HepG2 (cell line): ENCODE measurements around the gene ARL15. TPM values are rescaled to one million over a fixed set of nuclear protein-coding genes. Genes with fewer than 3 reads are reported as not detected.

ENCODE experiments used
- ATAC-seq: fragments of 200-7000 bp; cut with Tn5 transposase; 3 replicates; pipeline ENCODE4 v1.9.1; 2020; ENCODE audit warnings: mild to moderate bottlenecking, moderate library complexity
- BruUV-seq: library from RNA; stranded (reverse); fragments of 400-500 nt; replicated peaks from 2 replicates; lab custom pipeline; 2021; lab: Mats Ljungman, UMichigan
- CTCF ChIA-PET: fragments of 300-600 bp; formaldehyde crosslinking; extraction: SDS; loops from one replicate; lab custom pipeline; 2021; ENCODE audit warnings: low total read pairs, inconsistent platforms, low intra/inter-chr PET ratio; lab: Yijun Ruan, JAX
- POLR2A ChIA-PET: fragments of 350-600 bp; sonication (Branson Sonifier 250); formaldehyde crosslinking; loops from one replicate; lab custom pipeline; 2020; ENCODE audit warnings: antibody characterized with exemption, inconsistent platforms; lab: Yijun Ruan, JAX
- DNase-seq: peaks from one replicate; pipeline ENCODE4 v3.0.0-alpha.2; 2015; ENCODE audit warnings: low spot score
- FAIRE-seq: peaks from 3 replicates; lab custom pipeline; 2011; peaks lifted over from hg19 to GRCh38; lab: Jason Lieb, UNC
- H2AFZ ChIP-seq: one replicate; pipeline ENCODE4 v1.6.1; 2011; ENCODE audit warnings: low read length, inconsistent platforms
- H3K27ac ChIP-seq: fragments of 300-600 bp; 3 replicates; pipeline ENCODE4 v1.8.0; 2011; ENCODE audit warnings: mixed run types, mild to moderate bottlenecking, mixed read lengths, low read length, inconsistent platforms; ENCODE audit not compliant: insufficient read depth; ENCODE audit errors: extremely low read length
- H3K27me3 ChIP-seq, 2 experiments: fragments of 200-600 bp in 1 of 2; 2 replicates in 1 of 2; 3 replicates in 1 of 2; pipeline versions ENCODE4 v1.6.0 to v1.8.0; 2011; ENCODE audit warnings: low read length in 2 of 2, mild to moderate bottlenecking in 2 of 2, moderate library complexity in 2 of 2, inconsistent platforms in 1 of 2; ENCODE audit not compliant: insufficient read depth in 2 of 2, control insufficient read depth in 1 of 2
- H3K36me3 ChIP-seq, 2 experiments: fragments of 200-600 bp in 1 of 2; replicated peaks in 1 of 2; 2 replicates in 1 of 2; 3 replicates in 1 of 2; pipeline versions ENCODE4 v1.5.1 to v1.8.0; 2011; ENCODE audit warnings: low read length in 2 of 2, inconsistent platforms in 1 of 2; ENCODE audit not compliant: insufficient read depth in 2 of 2, control insufficient read depth in 1 of 2
- H3K4me1 ChIP-seq: 2 replicates; pipeline ENCODE4 v1.5.1; 2012; ENCODE audit warnings: low read length, inconsistent platforms; ENCODE audit not compliant: insufficient read depth
- H3K4me2 ChIP-seq: 2 replicates; pipeline ENCODE4 v1.6.0; 2011; ENCODE audit warnings: low read depth, low read length, inconsistent platforms
- H3K4me3 ChIP-seq, 3 experiments: fragments of 200-600 bp in 1 of 3; sonication (generic), shearing (Covaris generic) in 1 of 3; replicated peaks in 1 of 3; 2 replicates each; pipeline ENCODE4 v1.5.1; 2011 to 2016; ENCODE audit warnings: low read length in 3 of 3, inconsistent platforms in 2 of 3, low read depth in 2 of 3, mild to moderate bottlenecking in 2 of 3, control low read depth in 1 of 3, mixed read lengths in 1 of 3; ENCODE audit not compliant: insufficient read depth in 1 of 3
- H3K79me2 ChIP-seq: one replicate; pipeline ENCODE4 v1.6.1; 2011; ENCODE audit warnings: low read length, inconsistent platforms; ENCODE audit not compliant: insufficient read depth
- H3K9ac ChIP-seq: 2 replicates; pipeline ENCODE4 v1.6.0; 2011; ENCODE audit warnings: mild to moderate bottlenecking, low read depth, low read length, inconsistent platforms; ENCODE audit not compliant: insufficient read depth
- H3K9me3 ChIP-seq: 2 replicates; pipeline ENCODE4 v1.5.1; 2012; ENCODE audit warnings: mild to moderate bottlenecking, low read length
- H4K20me1 ChIP-seq: 2 replicates; pipeline ENCODE4 v1.6.0; 2011; ENCODE audit warnings: inconsistent platforms, mild to moderate bottlenecking, low read length, moderate library complexity; ENCODE audit not compliant: insufficient read depth
- KDM2A ChIP-seq: sonication (generic); formaldehyde crosslinking; IDR thresholded peaks from 2 replicates; pipeline ENCODE4 v1.4.0; 2020; ENCODE audit warnings: low read depth, missing genetic modification reagents, borderline replicate concordance
- RARG ChIP-seq: sonication (generic); formaldehyde crosslinking; IDR thresholded peaks from 2 replicates; pipeline ENCODE4 v1.4.0; 2020; ENCODE audit warnings: low read depth, mild to moderate bottlenecking, missing genetic modification reagents
- TARDBP ChIP-seq: sonication (generic); formaldehyde crosslinking; IDR thresholded peaks from 2 replicates; pipeline ENCODE4 v1.8.0; 2022; ENCODE audit warnings: mild to moderate bottlenecking, missing genetic modification reagents
- YEATS2 ChIP-seq: sonication (generic); formaldehyde crosslinking; IDR thresholded peaks from 2 replicates; pipeline ENCODE4 v1.4.0; 2020; ENCODE audit warnings: missing genetic modification reagents, borderline replicate concordance
- ZBTB8A ChIP-seq: sonication (generic); formaldehyde crosslinking; IDR thresholded peaks from 2 replicates; pipeline ENCODE4 v1.4.0; 2020; ENCODE audit warnings: mild to moderate bottlenecking, low read depth, missing genetic modification reagents, borderline replicate concordance
- ZKSCAN5 ChIP-seq: sonication (generic); formaldehyde crosslinking; IDR thresholded peaks from 2 replicates; pipeline ENCODE4 v1.5.1; 2020; ENCODE audit warnings: mild to moderate bottlenecking, missing genetic modification reagents
- WGBS: methylation state at CpG from one replicate; pipeline ENCODE4 v1.1.6; 2017; ENCODE audit warnings: low lambda C conversion rate; 5-methylcytosine and 5-hydroxymethylcytosine counted together
- in situ Hi-C: cut with HindIII; loops from 2 replicates; pipeline ENCODE4 v1.10.0; 2017; ENCODE audit warnings: low pct_unique_long_range_greater_than_20kb; ENCODE audit not compliant: extremely low pct_ligation_motif_present
- intact Hi-C: fragments of 100-400 bp; cut with micrococcal nuclease; formaldehyde crosslinking; loops from one replicate; pipeline ENCODE4 v1.10.0; 2022; ENCODE audit not compliant: unreplicated experiment
- polyA plus RNA-seq, 8 experiments: library from polyadenylated mRNA; depleted of rRNA in 3 of 8; stranded (reverse) in 7 of 8; unstranded in 1 of 8; fragments of >200 nt; fragmentation: Illumina TruSeq in 4 of 8; extraction: Trizol in 4 of 8; gene quantifications; 2 replicates each; pipeline versions ENCODE4 v1.2.1 to v1.2.3, GENCODE V29; 2011 to 2016; ENCODE audit warnings: low read depth in 4 of 8, missing spikeins in 1 of 8, mixed read lengths in 1 of 8; ENCODE audit not compliant: insufficient read depth in 1 of 8
- total RNA-seq, 5 experiments: library from RNA; depleted of rRNA; stranded (reverse); fragments of >200 nt; fragmentation: Illumina TruSeq; extraction: Trizol; gene quantifications; 2 replicates each; pipeline ENCODE4 v1.2.3, GENCODE V29; 2016; ENCODE audit warnings: low read depth in 1 of 5
- TF ChIP-seq, protein P1 (sequence below): sonication (generic); formaldehyde crosslinking; IDR thresholded peaks from 2 replicates; pipeline ENCODE4 v1.4.0; 2020; ENCODE audit warnings: mild to moderate bottlenecking, low read depth, missing genetic modification reagents
- TF ChIP-seq, protein P2 (sequence below): sonication (generic); formaldehyde crosslinking; IDR thresholded peaks from 2 replicates; pipeline ENCODE4 v1.9.0; 2021; ENCODE audit warnings: missing genetic modification reagents, mild to moderate bottlenecking, borderline replicate concordance
- TF ChIP-seq, protein P3 (sequence below): sonication (generic); formaldehyde crosslinking; IDR thresholded peaks from 2 replicates; pipeline ENCODE4 v1.4.0; 2020; ENCODE audit warnings: mild to moderate bottlenecking, missing genetic modification reagents

ARL15 gene
- total and polyA plus RNA-seq, 2 of the 13 experiments (the other 11 are each of a cell fraction or from before 2014, with no cell fraction given) = 2.5 to 7.7 TPM

DNA sequence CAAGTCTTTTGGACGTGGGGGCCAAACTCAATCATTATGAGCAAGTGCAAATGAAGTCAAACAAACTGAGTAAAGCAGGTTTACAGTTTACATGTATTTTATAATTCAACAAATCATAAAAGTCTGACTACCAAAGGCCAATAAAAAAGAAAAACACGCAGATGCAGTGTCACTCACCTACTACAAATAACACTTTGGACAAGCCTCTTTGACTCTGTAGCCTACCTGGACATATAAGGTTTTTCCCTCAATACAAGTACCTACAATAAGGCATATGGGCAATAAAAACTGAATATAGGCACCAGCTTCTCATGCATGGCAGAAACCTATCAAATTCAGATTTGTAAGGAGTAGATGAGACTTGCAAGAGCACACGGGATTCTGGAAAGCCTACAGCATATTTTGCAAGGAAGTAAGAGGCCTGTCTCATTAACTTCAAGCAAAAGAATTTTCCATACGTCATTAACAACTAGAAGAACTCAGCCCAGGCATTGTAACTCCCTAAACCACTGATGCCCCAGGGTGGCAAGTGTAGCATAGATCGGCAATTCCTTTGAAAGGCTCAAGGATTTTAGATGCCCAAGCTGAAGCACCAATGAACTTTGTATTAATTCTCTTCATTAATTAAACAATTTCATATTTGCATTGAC is 21.7 kb downstream of the ARL15 start (continued):
- TF ChIP-seq, protein P1, sequence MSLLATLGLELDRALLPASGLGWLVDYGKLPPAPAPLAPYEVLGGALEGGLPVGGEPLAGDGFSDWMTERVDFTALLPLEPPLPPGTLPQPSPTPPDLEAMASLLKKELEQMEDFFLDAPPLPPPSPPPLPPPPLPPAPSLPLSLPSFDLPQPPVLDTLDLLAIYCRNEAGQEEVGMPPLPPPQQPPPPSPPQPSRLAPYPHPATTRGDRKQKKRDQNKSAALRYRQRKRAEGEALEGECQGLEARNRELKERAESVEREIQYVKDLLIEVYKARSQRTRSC = no peak
- TF ChIP-seq TARDBP (CRISPR knock-in tag) = no peak
- TF ChIP-seq KDM2A (CRISPR knock-in tag) = no peak
- TF ChIP-seq YEATS2 = no peak

DNA sequence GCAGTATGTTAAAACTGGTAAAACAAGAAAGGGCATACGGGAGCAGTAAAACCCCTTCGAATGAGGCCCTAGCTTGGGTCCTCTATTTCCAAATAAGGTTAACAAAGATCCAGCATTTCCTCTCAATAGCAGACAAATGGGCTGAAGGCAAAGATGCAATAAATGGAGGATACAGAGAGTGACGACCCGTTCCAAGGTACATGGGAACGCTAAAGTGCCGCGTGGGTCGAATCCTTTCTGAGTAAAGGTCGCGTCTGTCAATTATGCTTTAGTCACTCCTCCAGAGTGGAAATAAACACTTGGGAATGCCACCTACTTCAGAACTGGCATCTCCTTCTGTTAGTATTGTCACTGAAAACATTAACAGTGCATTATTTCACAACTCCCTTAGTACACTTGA is 24.7 kb downstream of the ARL15 start:
- POLR2A ChIA-PET = no interaction called here
- Histone ChIP-seq H2AFZ (no peak overlapping the region), H3K79me2 (no peaks in the 10 kb centered on the region), H3K4me1 (no peaks in the 10 kb centered on the region), H3K9me3 (no peaks in the 10 kb centered on the region), H3K27ac (no peak overlapping the region), H3K4me3 (no peak overlapping the region), H3K27me3 (no peaks in the 10 kb centered on the region), H3K4me2 (no peak overlapping the region), H3K36me3 (no peaks in the 10 kb centered on the region), H3K9ac (no peak overlapping the region), H4K20me1 (no peaks in the 10 kb centered on the region)
- ATAC-seq = no peak
- intact Hi-C loops (no loop called here), in situ Hi-C loops (no loop called here)
- WGBS = 81% methylated on average over 10 of the region's 10 CpGs
- no TSS peak for BruUV-seq
- DNase-seq = no peak
- CTCF ChIA-PET = no interaction called here
- FAIRE-seq = no peak
- TF ChIP-seq, protein P2, sequence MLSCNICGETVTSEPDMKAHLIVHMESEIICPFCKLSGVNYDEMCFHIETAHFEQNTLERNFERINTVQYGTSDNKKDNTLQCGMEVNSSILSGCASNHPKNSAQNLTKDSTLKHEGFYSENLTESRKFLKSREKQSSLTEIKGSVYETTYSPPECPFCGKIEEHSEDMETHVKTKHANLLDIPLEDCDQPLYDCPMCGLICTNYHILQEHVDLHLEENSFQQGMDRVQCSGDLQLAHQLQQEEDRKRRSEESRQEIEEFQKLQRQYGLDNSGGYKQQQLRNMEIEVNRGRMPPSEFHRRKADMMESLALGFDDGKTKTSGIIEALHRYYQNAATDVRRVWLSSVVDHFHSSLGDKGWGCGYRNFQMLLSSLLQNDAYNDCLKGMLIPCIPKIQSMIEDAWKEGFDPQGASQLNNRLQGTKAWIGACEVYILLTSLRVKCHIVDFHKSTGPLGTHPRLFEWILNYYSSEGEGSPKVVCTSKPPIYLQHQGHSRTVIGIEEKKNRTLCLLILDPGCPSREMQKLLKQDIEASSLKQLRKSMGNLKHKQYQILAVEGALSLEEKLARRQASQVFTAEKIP (CRISPR knock-in tag) = no peak
- TF ChIP-seq ZKSCAN5 (CRISPR knock-in tag) (no peak), ZBTB8A (CRISPR knock-in tag) (no peak), RARG (CRISPR knock-in tag) (no peak)
- TF ChIP-seq, protein P3, sequence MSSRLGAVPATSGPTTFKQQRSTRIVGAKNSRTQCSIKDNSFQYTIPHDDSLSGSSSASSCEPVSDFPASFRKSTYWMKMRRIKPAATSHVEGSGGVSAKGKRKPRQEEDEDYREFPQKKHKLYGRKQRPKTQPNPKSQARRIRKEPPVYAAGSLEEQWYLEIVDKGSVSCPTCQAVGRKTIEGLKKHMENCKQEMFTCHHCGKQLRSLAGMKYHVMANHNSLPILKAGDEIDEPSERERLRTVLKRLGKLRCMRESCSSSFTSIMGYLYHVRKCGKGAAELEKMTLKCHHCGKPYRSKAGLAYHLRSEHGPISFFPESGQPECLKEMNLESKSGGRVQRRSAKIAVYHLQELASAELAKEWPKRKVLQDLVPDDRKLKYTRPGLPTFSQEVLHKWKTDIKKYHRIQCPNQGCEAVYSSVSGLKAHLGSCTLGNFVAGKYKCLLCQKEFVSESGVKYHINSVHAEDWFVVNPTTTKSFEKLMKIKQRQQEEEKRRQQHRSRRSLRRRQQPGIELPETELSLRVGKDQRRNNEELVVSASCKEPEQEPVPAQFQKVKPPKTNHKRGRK (CRISPR knock-in tag) = no peak
